IMR-90 (cell line): ENCODE measurements around the gene FST. TPM values are rescaled to one million over a fixed set of nuclear protein-coding genes. Genes with fewer than 3 reads are reported as not detected.
A peak's percentile ranks its signal among the peaks of the same experiment; 100 is the strongest.

Source experiments
- ATAC-seq: fragments of 200-7000 bp; cut with Tn5 transposase; 2 replicates; pipeline ENCODE4 v1.9.1; 2020; ENCODE audit warnings: low read depth, mild to moderate bottlenecking, moderate library complexity
- BruUV-seq: library from RNA; stranded (reverse); fragments of 400-500 nt; replicated peaks from 2 replicates; lab custom pipeline; 2021; lab: Mats Ljungman, UMichigan
- CTCF ChIA-PET: fragments of 300-600 bp; formaldehyde crosslinking; extraction: SDS; loops from one replicate; lab custom pipeline; 2021; ENCODE audit warnings: antibody characterized with exemption; lab: Yijun Ruan, JAX
- POLR2A ChIA-PET: fragments of 300-600 bp; sonication (Branson Sonifier 250); formaldehyde crosslinking; loops from one replicate; lab custom pipeline; 2022; ENCODE audit warnings: antibody characterized with exemption; ENCODE audit not compliant: unreplicated experiment; lab: Charles Lee
- DNase-seq: peaks from one replicate; pipeline ENCODE4 v3.0.0; 2013
- H2AFZ ChIP-seq: replicated peaks from 2 replicates; pipeline ENCODE3; 2013; ENCODE audit warnings: low read length, mild to moderate bottlenecking; ENCODE audit not compliant: poor library complexity
- H2AK5ac ChIP-seq: 2 replicates; pipeline ENCODE4 v1.6.1; 2013; ENCODE audit warnings: low read depth, low read length, inconsistent platforms
- H2AK9ac ChIP-seq: replicated peaks from 2 replicates; pipeline ENCODE3; 2013; ENCODE audit warnings: mild to moderate bottlenecking, low read depth, low read length, moderate library complexity; ENCODE audit not compliant: poor library complexity
- H2BK120ac ChIP-seq: 2 replicates; pipeline ENCODE4 v1.6.1; 2013; ENCODE audit warnings: low read depth, low read length, inconsistent platforms
- H2BK15ac ChIP-seq: 3 replicates; pipeline ENCODE4 v1.6.1; 2013; ENCODE audit warnings: low read depth, low read length, inconsistent platforms
- H2BK20ac ChIP-seq: 2 replicates; pipeline ENCODE4 v1.6.1; 2013; ENCODE audit warnings: low read depth, mild to moderate bottlenecking, inconsistent platforms, low read length, moderate library complexity
- H2BK5ac ChIP-seq: 2 replicates; pipeline ENCODE4 v1.6.1; 2013; ENCODE audit warnings: mild to moderate bottlenecking, low read depth, low read length, inconsistent platforms; ENCODE audit not compliant: poor library complexity, severe bottlenecking
- H3K14ac ChIP-seq: replicated peaks from 2 replicates; pipeline ENCODE4 v1.6.1; 2013; ENCODE audit warnings: low read depth, low read length, inconsistent platforms
- H3K18ac ChIP-seq: 2 replicates; pipeline ENCODE4 v1.6.1; 2013; ENCODE audit warnings: low read depth, low read length, control low read depth
- H3K23ac ChIP-seq: 2 replicates; pipeline ENCODE4 v1.6.1; 2013; ENCODE audit warnings: low read depth, low read length, inconsistent platforms
- H3K27ac ChIP-seq: 2 replicates; pipeline ENCODE4 v1.5.1; 2013; ENCODE audit warnings: mild to moderate bottlenecking, control low read depth, low read length; ENCODE audit not compliant: insufficient read depth
- H3K27me3 ChIP-seq: 2 replicates; pipeline ENCODE4 v1.6.1; 2013; ENCODE audit warnings: low read length; ENCODE audit not compliant: control insufficient read depth, insufficient read depth
- H3K36me3 ChIP-seq: 2 replicates; pipeline ENCODE4 v1.6.1; 2013; ENCODE audit warnings: low read length, mixed read lengths; ENCODE audit not compliant: control insufficient read depth, insufficient read depth
- H3K4ac ChIP-seq: 2 replicates; pipeline ENCODE4 v1.6.1; 2013; ENCODE audit warnings: low read depth, low read length, inconsistent platforms
- H3K4me1 ChIP-seq: 2 replicates; pipeline ENCODE4 v1.6.1; 2013; ENCODE audit warnings: low read length, mixed read lengths; ENCODE audit not compliant: control insufficient read depth, insufficient read depth
- H3K4me2 ChIP-seq: 2 replicates; pipeline ENCODE4 v1.6.1; 2013; ENCODE audit warnings: low read depth, mild to moderate bottlenecking, control low read depth, low read length, moderate library complexity
- H3K4me3 ChIP-seq: 2 replicates; pipeline ENCODE4 v1.5.1; 2013; ENCODE audit warnings: low read depth, mild to moderate bottlenecking, control low read depth, low read length, moderate library complexity; ENCODE audit not compliant: insufficient read depth
- H3K56ac ChIP-seq: 2 replicates; pipeline ENCODE4 v1.6.1; 2013; ENCODE audit warnings: low read length, inconsistent platforms; ENCODE audit not compliant: insufficient read depth; ENCODE audit errors: extremely low read depth
- H3K79me1 ChIP-seq, 2 experiments: 2 replicates each; pipeline ENCODE4 v1.6.1; 2013; ENCODE audit warnings: low read length in 2 of 2, inconsistent platforms in 1 of 2, low read depth in 1 of 2
- H3K9ac ChIP-seq: 2 replicates; pipeline ENCODE4 v1.6.1; 2013; ENCODE audit warnings: low read depth, low read length, control low read depth
- H3K9me1 ChIP-seq: 2 replicates; pipeline ENCODE4 v1.6.1; 2013; ENCODE audit warnings: low read length, inconsistent platforms; ENCODE audit not compliant: insufficient read depth
- H3K9me3 ChIP-seq: 2 replicates; pipeline ENCODE4 v1.6.1; 2013; ENCODE audit warnings: low read length; ENCODE audit not compliant: control insufficient read depth, insufficient read depth
- H4K20me1 ChIP-seq: 2 replicates; pipeline ENCODE4 v1.6.1; 2013; ENCODE audit warnings: low read length, inconsistent platforms; ENCODE audit not compliant: insufficient read depth
- H4K5ac ChIP-seq: 2 replicates; pipeline ENCODE4 v1.6.1; 2013; ENCODE audit warnings: mild to moderate bottlenecking, low read depth, low read length, control low read depth
- H4K8ac ChIP-seq, 2 experiments: 2 replicates each; pipeline ENCODE4 v1.6.1; 2013; ENCODE audit warnings: low read depth in 2 of 2, low read length in 2 of 2, control low read depth in 1 of 2, inconsistent platforms in 1 of 2
- H4K91ac ChIP-seq: 2 replicates; pipeline ENCODE4 v1.6.1; 2013; ENCODE audit warnings: low read depth, low read length, inconsistent platforms; ENCODE audit not compliant: insufficient read depth
- CHD1 ChIP-seq: IDR thresholded peaks from 2 replicates; pipeline ENCODE4 v1.6.1; 2012; ENCODE audit warnings: low read depth, low read length, improper control_type of control experiment
- MAZ ChIP-seq: IDR thresholded peaks from 2 replicates; pipeline ENCODE4 v1.6.1; 2012; ENCODE audit warnings: low read depth, mild to moderate bottlenecking, low read length, improper control_type of control experiment, moderate library complexity, borderline replicate concordance
- NFE2L2 ChIP-seq: fragments of 150-350 bp; IDR thresholded peaks from 2 replicates; pipeline ENCODE4 v1.6.1; 2016; ENCODE audit warnings: low read depth, mild to moderate bottlenecking, low read length
- RCOR1 ChIP-seq: IDR thresholded peaks from 2 replicates; pipeline ENCODE4 v1.6.1; 2012; ENCODE audit warnings: mild to moderate bottlenecking, low read length, improper control_type of control experiment; ENCODE audit not compliant: insufficient replicate concordance
- RFX5 ChIP-seq: IDR thresholded peaks from 2 replicates; pipeline ENCODE4 v1.8.0; 2012; ENCODE audit warnings: low read depth, mild to moderate bottlenecking, low read length, moderate library complexity
- SMC3 ChIP-seq: fragments of 150-350 bp; IDR thresholded peaks from 2 replicates; pipeline ENCODE4 v1.6.1; 2016; ENCODE audit warnings: low read depth, mild to moderate bottlenecking, antibody characterized with exemption, low read length, moderate library complexity
- WGBS, 2 experiments: methylation state at CpG; one replicate each; pipeline versions ENCODE4 v1.1.5 to v1.1.7; 2013; ENCODE audit warnings: missing lambda C conversion rate in 2 of 2; ENCODE audit not compliant: insufficient read length in 1 of 2; ENCODE audit errors: extremely low coverage in 2 of 2; 5-methylcytosine and 5-hydroxymethylcytosine counted together
- dilution Hi-C: fragments of 300-500 bp; cut with HindIII; formaldehyde crosslinking; loops from one replicate; pipeline ENCODE4 v1.14.3; 2018; ENCODE audit warnings: low sequenced_read_pairs; ENCODE audit not compliant: unreplicated experiment
- in situ Hi-C: fragments of 300-500 bp; cut with MboI; formaldehyde crosslinking; loops from 3 replicates; pipeline ENCODE4 v1.14.3; 2019; ENCODE audit warnings: low sequenced_read_pairs, inconsistent platforms, mixed read lengths
- intact Hi-C: fragments of 100-400 bp; cut with micrococcal nuclease; formaldehyde crosslinking; loops from 2 replicates; pipeline ENCODE4 v1.10.0; 2022
- polyA plus RNA-seq, 3 experiments: library from polyadenylated mRNA; depleted of rRNA; stranded (reverse); fragments of >200 nt; gene quantifications; 2 replicates each; pipeline ENCODE4 v1.2.3, GENCODE V29; 2012; ENCODE audit warnings: low replicate concordance in 1 of 3
- total RNA-seq: library from RNA; depleted of rRNA; stranded (reverse); fragments of >200 nt; gene quantifications from 2 replicates; pipeline ENCODE4 v1.2.3, GENCODE V29; 2012
- TF ChIP-seq, protein P1 (sequence below): conservative IDR thresholded peaks from 2 replicates; pipeline ENCODE4 v1.5.1; 2012; ENCODE audit warnings: mild to moderate bottlenecking, low read depth, low read length, improper control_type of control experiment

FST gene
- total and polyA plus RNA-seq, 2 of the 4 experiments (the other 2 are of a cell fraction): 141 to 195 TPM

DNA sequence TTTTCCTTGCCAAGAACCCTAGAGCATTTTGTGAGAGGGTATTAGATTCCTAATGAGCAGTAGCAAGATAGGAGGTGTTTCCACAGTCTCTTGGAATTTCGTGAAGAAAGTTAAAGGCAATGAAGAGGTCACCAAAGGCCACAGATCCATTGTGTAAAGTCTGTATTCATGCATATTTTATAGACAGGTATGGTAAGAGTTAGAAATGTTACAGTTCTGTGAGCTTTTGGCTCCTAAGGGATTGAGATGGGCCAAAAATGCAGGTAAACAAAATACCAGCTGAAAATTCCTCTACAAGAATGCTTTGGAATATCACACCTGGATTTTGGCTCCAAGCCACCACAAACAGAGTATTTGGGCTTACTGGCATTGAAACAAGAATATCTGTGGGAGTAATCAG, 47.4 kb upstream of the FST start:
- Histone ChIP-seq H3K14ac (no peak overlapping the region), H2BK20ac (peak overlapping the region; percentile 4; the same call in 1 of the 2 replicates), H2BK120ac (no peak overlapping the region), H3K4ac (no peak overlapping the region), H3K27ac (no peak overlapping the region), H3K23ac (no peak overlapping the region), H3K9me1 (peaks cover 10% of the 10 kb centered on the region), H4K91ac (0 out of 2 replicates have a peak overlapping the region, but pooled peaks have one; percentile 3), H3K79me1 (peaks cover 0 to 6% of the 10 kb centered on the region in 2 experiments; a peak in 3 of 4 replicates), H3K4me1 (peaks cover 14% of the 10 kb centered on the region), H3K9ac (no peak overlapping the region), H2BK15ac (no peak overlapping the region), H3K27me3 (no peaks in the 10 kb centered on the region), H3K18ac (peak overlapping the region; percentile 18; the same call in 1 of the 2 replicates), H3K9me3 (no peaks in the 10 kb centered on the region), H2AK9ac (no peak overlapping the region), H2AK5ac (no peak overlapping the region), H3K36me3 (no peaks in the 10 kb centered on the region), H3K4me2 (no peak overlapping the region), H4K5ac (no peak overlapping the region), H4K8ac (no peak overlapping the region), H3K56ac (no peak overlapping the region; the same call in 1 of the 2 replicates), H2AFZ (no peak overlapping the region), H3K4me3 (no peak overlapping the region), H2BK5ac (no peak overlapping the region), H4K20me1 (no peaks in the 10 kb centered on the region)
- intact Hi-C loops (loop anchor here (5.0 kb wide), 1 partner anchor 311 kb away; no protein-coding TSS in a partner anchor), in situ Hi-C loops (loop anchor here (5.0 kb wide), 2 partner anchors 171 to 251 kb away; no protein-coding TSS in a partner anchor), dilution Hi-C loops (no loop called here)
- TF ChIP-seq, protein P1, sequence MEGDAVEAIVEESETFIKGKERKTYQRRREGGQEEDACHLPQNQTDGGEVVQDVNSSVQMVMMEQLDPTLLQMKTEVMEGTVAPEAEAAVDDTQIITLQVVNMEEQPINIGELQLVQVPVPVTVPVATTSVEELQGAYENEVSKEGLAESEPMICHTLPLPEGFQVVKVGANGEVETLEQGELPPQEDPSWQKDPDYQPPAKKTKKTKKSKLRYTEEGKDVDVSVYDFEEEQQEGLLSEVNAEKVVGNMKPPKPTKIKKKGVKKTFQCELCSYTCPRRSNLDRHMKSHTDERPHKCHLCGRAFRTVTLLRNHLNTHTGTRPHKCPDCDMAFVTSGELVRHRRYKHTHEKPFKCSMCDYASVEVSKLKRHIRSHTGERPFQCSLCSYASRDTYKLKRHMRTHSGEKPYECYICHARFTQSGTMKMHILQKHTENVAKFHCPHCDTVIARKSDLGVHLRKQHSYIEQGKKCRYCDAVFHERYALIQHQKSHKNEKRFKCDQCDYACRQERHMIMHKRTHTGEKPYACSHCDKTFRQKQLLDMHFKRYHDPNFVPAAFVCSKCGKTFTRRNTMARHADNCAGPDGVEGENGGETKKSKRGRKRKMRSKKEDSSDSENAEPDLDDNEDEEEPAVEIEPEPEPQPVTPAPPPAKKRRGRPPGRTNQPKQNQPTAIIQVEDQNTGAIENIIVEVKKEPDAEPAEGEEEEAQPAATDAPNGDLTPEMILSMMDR: no peak
- TF ChIP-seq MAZ: no peak
- TF ChIP-seq RCOR1: no peak
- no peak for TF ChIP-seq CHD1
- TF ChIP-seq RFX5: no peak
- no peak for TF ChIP-seq NFE2L2
- no peak for TF ChIP-seq SMC3
- ChIA-PET POLR2A (no interaction called here), CTCF (interaction anchor here (0.7 kb wide), 1 partner anchor 345 kb away, joined by 3 read pairs; no protein-coding TSS in a partner anchor)
- ATAC-seq: no peak
- BruUV-seq: no TSS peak
- DNase-seq: no peak
- no CpG with 5 or more reads among the region's 1 CpG for WGBS, 2 experiments
